ENCODE data around the gene PDPR.
"Not testable (repeated sequence)": the region's sequence is repeated elsewhere in the genome, so short reads cannot be mapped to it uniquely, and the experiment has no call there.

DNA sequence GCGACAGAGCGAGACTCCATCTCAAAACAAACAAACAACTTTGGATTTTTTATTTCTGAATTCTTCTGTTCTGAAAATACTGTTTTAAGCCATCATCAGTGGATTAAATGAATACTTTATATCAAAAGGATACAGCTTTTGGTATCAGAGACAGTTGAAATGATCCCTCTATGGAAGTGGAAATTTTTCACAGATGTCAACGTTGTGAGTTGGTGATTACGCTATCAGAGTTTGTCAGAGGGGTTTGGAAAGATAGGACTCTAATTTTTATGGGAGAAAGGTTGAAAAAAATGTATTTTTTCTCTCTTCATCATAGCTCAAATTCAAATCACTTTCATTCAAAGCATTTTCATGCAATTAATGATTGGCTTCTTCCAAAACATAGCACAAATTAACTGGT lies 30.2 kb upstream of the PDPR start:
- TF ChIP-seq, protein P1, sequence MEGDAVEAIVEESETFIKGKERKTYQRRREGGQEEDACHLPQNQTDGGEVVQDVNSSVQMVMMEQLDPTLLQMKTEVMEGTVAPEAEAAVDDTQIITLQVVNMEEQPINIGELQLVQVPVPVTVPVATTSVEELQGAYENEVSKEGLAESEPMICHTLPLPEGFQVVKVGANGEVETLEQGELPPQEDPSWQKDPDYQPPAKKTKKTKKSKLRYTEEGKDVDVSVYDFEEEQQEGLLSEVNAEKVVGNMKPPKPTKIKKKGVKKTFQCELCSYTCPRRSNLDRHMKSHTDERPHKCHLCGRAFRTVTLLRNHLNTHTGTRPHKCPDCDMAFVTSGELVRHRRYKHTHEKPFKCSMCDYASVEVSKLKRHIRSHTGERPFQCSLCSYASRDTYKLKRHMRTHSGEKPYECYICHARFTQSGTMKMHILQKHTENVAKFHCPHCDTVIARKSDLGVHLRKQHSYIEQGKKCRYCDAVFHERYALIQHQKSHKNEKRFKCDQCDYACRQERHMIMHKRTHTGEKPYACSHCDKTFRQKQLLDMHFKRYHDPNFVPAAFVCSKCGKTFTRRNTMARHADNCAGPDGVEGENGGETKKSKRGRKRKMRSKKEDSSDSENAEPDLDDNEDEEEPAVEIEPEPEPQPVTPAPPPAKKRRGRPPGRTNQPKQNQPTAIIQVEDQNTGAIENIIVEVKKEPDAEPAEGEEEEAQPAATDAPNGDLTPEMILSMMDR (conservative IDR thresholded peaks at IDR 0.05; ENCODE audit: low read depth, low read length) = not testable (repeated sequence)
- TF ChIP-seq, protein P2, sequence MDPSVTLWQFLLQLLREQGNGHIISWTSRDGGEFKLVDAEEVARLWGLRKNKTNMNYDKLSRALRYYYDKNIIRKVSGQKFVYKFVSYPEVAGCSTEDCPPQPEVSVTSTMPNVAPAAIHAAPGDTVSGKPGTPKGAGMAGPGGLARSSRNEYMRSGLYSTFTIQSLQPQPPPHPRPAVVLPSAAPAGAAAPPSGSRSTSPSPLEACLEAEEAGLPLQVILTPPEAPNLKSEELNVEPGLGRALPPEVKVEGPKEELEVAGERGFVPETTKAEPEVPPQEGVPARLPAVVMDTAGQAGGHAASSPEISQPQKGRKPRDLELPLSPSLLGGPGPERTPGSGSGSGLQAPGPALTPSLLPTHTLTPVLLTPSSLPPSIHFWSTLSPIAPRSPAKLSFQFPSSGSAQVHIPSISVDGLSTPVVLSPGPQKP (IDR thresholded peaks at IDR 0.05; ENCODE audit: borderline replicate concordance, low read depth, low read length) = not testable (repeated sequence)
- TF ChIP-seq, protein P3, sequence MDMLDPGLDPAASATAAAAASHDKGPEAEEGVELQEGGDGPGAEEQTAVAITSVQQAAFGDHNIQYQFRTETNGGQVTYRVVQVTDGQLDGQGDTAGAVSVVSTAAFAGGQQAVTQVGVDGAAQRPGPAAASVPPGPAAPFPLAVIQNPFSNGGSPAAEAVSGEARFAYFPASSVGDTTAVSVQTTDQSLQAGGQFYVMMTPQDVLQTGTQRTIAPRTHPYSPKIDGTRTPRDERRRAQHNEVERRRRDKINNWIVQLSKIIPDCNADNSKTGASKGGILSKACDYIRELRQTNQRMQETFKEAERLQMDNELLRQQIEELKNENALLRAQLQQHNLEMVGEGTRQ (IDR thresholded peaks at IDR 0.05; ENCODE audit: low read depth, low read length) = not testable (repeated sequence)
- TF ChIP-seq RFX5 (IDR thresholded peaks at IDR 0.05; ENCODE audit: low read depth, low read length); MAZ (IDR thresholded peaks at IDR 0.05; ENCODE audit: borderline replicate concordance, low read depth, low read length); POLR2A (IDR thresholded peaks at IDR 0.05; ENCODE audit: low read depth, low read length); CEBPB (IDR thresholded peaks at IDR 0.05; ENCODE audit: low read depth, low read length); RCOR1 (IDR thresholded peaks at IDR 0.05; ENCODE audit: insufficient replicate concordance, low read length); SMC3 (IDR thresholded peaks at IDR 0.05; ENCODE audit: low read depth, low read length); NFE2L2 (IDR thresholded peaks at IDR 0.05; ENCODE audit: low read depth, low read length); RAD21 (IDR thresholded peaks at IDR 0.05; ENCODE audit: low read length); MXI1 (IDR thresholded peaks at IDR 0.05; ENCODE audit: borderline replicate concordance, low read depth, low read length); MAFK (IDR thresholded peaks at IDR 0.05; ENCODE audit: low read depth, low read length): not testable (repeated sequence)
